HepG2 (cell line): ENCODE measurements around the gene ITPR1. TPM values are rescaled to one million over a fixed set of nuclear protein-coding genes. Genes with fewer than 3 reads are reported as not detected.
A peak's percentile ranks its signal among the peaks of the same experiment; 100 is the strongest.

Source experiments
- CEBPB ChIP-seq: IDR thresholded peaks from 2 replicates; pipeline ENCODE4 v1.6.1; 2011; ENCODE audit warnings: low read depth, low read length, improper control_type of control experiment, borderline replicate concordance
- CENPX ChIP-seq: sonication (generic); formaldehyde crosslinking; IDR thresholded peaks from 2 replicates; pipeline ENCODE4 v1.9.0; 2021; ENCODE audit warnings: mild to moderate bottlenecking, missing genetic modification reagents, moderate library complexity
- GLI4 ChIP-seq: sonication (generic); formaldehyde crosslinking; IDR thresholded peaks from 2 replicates; pipeline ENCODE4 v1.5.1; 2020; ENCODE audit warnings: missing genetic modification reagents, mild to moderate bottlenecking, moderate library complexity, borderline replicate concordance
- KDM5A ChIP-seq: fragments of 200-600 bp; sonication (generic); IDR thresholded peaks from 2 replicates; pipeline ENCODE4 v1.7.0; 2018; ENCODE audit warnings: antibody characterized with exemption, mild to moderate bottlenecking, low read length, borderline replicate concordance
- NBN ChIP-seq: fragments of 450-650 bp; conservative IDR thresholded peaks from 2 replicates; pipeline ENCODE4 v1.6.1; 2017
- NCOA5 ChIP-seq: sonication (generic); formaldehyde crosslinking; IDR thresholded peaks from 2 replicates; pipeline ENCODE4 v1.4.0; 2020; ENCODE audit warnings: missing genetic modification reagents
- NFATC3 ChIP-seq: sonication (generic); formaldehyde crosslinking; IDR thresholded peaks from 2 replicates; pipeline ENCODE4 v1.5.1; 2020; ENCODE audit warnings: mild to moderate bottlenecking, missing genetic modification reagents
- RBFOX2 ChIP-seq: fragments of 200-400 bp; formaldehyde crosslinking; IDR thresholded peaks from 2 replicates; pipeline ENCODE4 v1.6.1; 2017; ENCODE audit warnings: low read depth, mild to moderate bottlenecking, low read length
- SMAD3 ChIP-seq: sonication (generic); formaldehyde crosslinking; IDR thresholded peaks from 2 replicates; pipeline ENCODE4 v1.4.0; 2020; ENCODE audit warnings: missing genetic modification reagents
- STAG1 ChIP-seq: sonication (generic); formaldehyde crosslinking; IDR thresholded peaks from 2 replicates; pipeline ENCODE4 v1.4.0; 2020; ENCODE audit warnings: missing genetic modification reagents
- YEATS2 ChIP-seq: sonication (generic); formaldehyde crosslinking; IDR thresholded peaks from 2 replicates; pipeline ENCODE4 v1.4.0; 2020; ENCODE audit warnings: missing genetic modification reagents, borderline replicate concordance
- ZFP37 ChIP-seq: sonication (generic); formaldehyde crosslinking; IDR thresholded peaks from 2 replicates; pipeline ENCODE4 v1.4.0; 2020; ENCODE audit warnings: missing genetic modification reagents, borderline replicate concordance
- ZNF205 ChIP-seq: IDR thresholded peaks from 2 replicates; pipeline ENCODE4 v1.6.1; 2018; ENCODE audit warnings: missing biosample characterization, missing genetic modification reagents
- ZNF224 ChIP-seq: sonication (generic); formaldehyde crosslinking; IDR thresholded peaks from 2 replicates; pipeline ENCODE4 v1.5.0; 2020; ENCODE audit warnings: mild to moderate bottlenecking, missing genetic modification reagents
- ZNF225 ChIP-seq: sonication (generic); formaldehyde crosslinking; IDR thresholded peaks from 2 replicates; pipeline ENCODE4 v1.4.0; 2020; ENCODE audit warnings: mild to moderate bottlenecking, missing genetic modification reagents
- ZNF34 ChIP-seq: sonication (generic); formaldehyde crosslinking; IDR thresholded peaks from 2 replicates; pipeline ENCODE4 v1.4.0; 2020; ENCODE audit warnings: mild to moderate bottlenecking, missing genetic modification reagents, borderline replicate concordance
- ZNF768 ChIP-seq: sonication (generic); formaldehyde crosslinking; IDR thresholded peaks from 2 replicates; pipeline ENCODE4 v1.4.0; 2020; ENCODE audit warnings: missing genetic modification reagents
- ZNF780A ChIP-seq: sonication (generic); formaldehyde crosslinking; IDR thresholded peaks from 2 replicates; pipeline ENCODE4 v1.8.0; 2022; ENCODE audit warnings: mild to moderate bottlenecking, missing genetic modification reagents, moderate library complexity
- ZNF790 ChIP-seq: sonication (generic); formaldehyde crosslinking; IDR thresholded peaks from 2 replicates; pipeline ENCODE4 v1.8.0; 2022; ENCODE audit warnings: missing genetic modification reagents, mild to moderate bottlenecking, borderline replicate concordance
- ZSCAN30 ChIP-seq: sonication (generic); formaldehyde crosslinking; IDR thresholded peaks from 2 replicates; pipeline ENCODE4 v1.5.0; 2020; ENCODE audit warnings: mild to moderate bottlenecking, missing genetic modification reagents
- polyA plus RNA-seq, 8 experiments: library from polyadenylated mRNA; depleted of rRNA in 3 of 8; stranded (reverse) in 7 of 8; unstranded in 1 of 8; fragments of >200 nt; fragmentation: Illumina TruSeq in 4 of 8; extraction: Trizol in 4 of 8; gene quantifications; 2 replicates each; pipeline versions ENCODE4 v1.2.1 to v1.2.3, GENCODE V29; 2011 to 2016; ENCODE audit warnings: low read depth in 4 of 8, missing spikeins in 1 of 8, mixed read lengths in 1 of 8; ENCODE audit not compliant: insufficient read depth in 1 of 8
- total RNA-seq, 5 experiments: library from RNA; depleted of rRNA; stranded (reverse); fragments of >200 nt; fragmentation: Illumina TruSeq; extraction: Trizol; gene quantifications; 2 replicates each; pipeline ENCODE4 v1.2.3, GENCODE V29; 2016; ENCODE audit warnings: low read depth in 1 of 5
- TF ChIP-seq, protein P1 (sequence below): sonication (generic); formaldehyde crosslinking; IDR thresholded peaks from 2 replicates; pipeline ENCODE4 v1.4.0; 2020; ENCODE audit warnings: missing genetic modification reagents; ENCODE audit errors: not compliant biosample characterization
- TF ChIP-seq, protein P2 (sequence below): sonication (generic); formaldehyde crosslinking; IDR thresholded peaks from 2 replicates; pipeline ENCODE4 v1.4.0; 2020; ENCODE audit warnings: mild to moderate bottlenecking, missing genetic modification reagents, borderline replicate concordance
- TF ChIP-seq, protein P3 (sequence below): sonication (generic); formaldehyde crosslinking; IDR thresholded peaks from 2 replicates; pipeline ENCODE4 v1.5.0; 2020; ENCODE audit warnings: mild to moderate bottlenecking, missing genetic modification reagents, moderate library complexity
- TF ChIP-seq, protein P4 (sequence below): sonication (generic); formaldehyde crosslinking; IDR thresholded peaks from 2 replicates; pipeline ENCODE4 v1.5.1; 2020; ENCODE audit warnings: mild to moderate bottlenecking, moderate library complexity, missing genetic modification reagents

ITPR1 gene
- total and polyA plus RNA-seq, 2 of the 13 experiments (the other 11 are each of a cell fraction or from before 2014, with no cell fraction given), result 10.0 to 11.4 TPM

DNA sequence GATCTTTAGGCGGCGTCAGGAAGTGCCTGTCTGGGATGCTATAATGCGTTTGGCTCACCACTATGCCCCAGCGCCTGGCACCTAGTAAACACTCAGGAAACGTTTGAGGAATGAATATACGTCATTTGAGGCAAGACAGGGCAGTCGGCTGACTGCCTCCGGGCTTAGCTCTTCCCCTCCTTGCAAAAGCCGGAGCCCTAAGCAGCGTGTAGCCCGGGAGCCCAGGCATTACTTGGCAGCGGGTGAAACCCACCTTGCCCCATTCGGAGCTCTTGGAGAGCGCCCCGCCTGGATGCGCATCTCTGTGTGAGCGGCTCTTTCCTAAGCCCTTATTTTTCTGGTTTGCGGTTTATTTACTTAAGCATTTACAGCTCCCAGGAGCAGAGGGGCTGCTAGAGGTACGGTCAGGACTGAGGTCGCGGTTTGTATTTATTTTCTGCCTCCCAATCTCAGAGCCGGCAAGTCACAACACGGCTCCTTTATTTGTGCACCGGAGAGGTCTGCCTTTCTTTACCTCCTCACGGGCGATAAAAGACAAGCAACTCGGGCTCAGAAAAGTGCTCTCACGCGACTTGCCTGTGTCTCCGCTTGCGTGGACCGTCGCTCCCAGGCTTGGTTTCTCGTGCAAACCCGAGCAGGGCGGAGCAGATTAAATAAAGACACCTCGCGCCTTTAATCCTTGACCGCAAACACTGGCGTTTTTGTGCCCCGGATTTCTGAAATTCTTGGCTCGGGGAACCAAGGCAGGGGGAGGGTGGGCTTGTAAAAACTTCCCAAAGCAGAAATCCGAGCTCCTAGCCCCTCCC, 737 bp upstream of the ITPR1 start (continued):
- TF ChIP-seq, protein P1, sequence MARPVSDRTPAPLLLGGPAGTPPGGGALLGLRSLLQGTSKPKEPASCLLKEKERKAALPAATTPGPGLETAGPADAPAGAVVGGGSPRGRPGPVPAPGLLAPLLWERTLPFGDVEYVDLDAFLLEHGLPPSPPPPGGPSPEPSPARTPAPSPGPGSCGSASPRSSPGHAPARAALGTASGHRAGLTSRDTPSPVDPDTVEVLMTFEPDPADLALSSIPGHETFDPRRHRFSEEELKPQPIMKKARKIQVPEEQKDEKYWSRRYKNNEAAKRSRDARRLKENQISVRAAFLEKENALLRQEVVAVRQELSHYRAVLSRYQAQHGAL (CRISPR knock-in tag), result no peak
- TF ChIP-seq ZNF205 (CRISPR knock-in tag) (no peak), ZNF34 (CRISPR knock-in tag) (no peak), NCOA5 (CRISPR knock-in tag) (no peak), KDM5A (0 out of 2 replicates have a peak, but pooled peaks have one; percentile 15), ZNF790 (no peak), RBFOX2 (no peak), ZSCAN30 (CRISPR knock-in tag) (no peak), SMAD3 (no peak), ZFP37 (CRISPR knock-in tag) (no peak), NBN (no peak), STAG1 (peak; percentile 27), CENPX (CRISPR knock-in tag) (no peak), YEATS2 (no peak), ZNF225 (CRISPR knock-in tag) (no peak), CEBPB (no peak), ZNF780A (CRISPR knock-in tag) (no peak), ZNF768 (CRISPR knock-in tag) (no peak), ZNF224 (CRISPR knock-in tag) (0 out of 2 replicates have a peak, but pooled peaks have one; percentile 15), GLI4 (CRISPR knock-in tag) (no peak; the same call in 1 of the 2 replicates), NFATC3 (CRISPR knock-in tag) (no peak)
- TF ChIP-seq, protein P2, sequence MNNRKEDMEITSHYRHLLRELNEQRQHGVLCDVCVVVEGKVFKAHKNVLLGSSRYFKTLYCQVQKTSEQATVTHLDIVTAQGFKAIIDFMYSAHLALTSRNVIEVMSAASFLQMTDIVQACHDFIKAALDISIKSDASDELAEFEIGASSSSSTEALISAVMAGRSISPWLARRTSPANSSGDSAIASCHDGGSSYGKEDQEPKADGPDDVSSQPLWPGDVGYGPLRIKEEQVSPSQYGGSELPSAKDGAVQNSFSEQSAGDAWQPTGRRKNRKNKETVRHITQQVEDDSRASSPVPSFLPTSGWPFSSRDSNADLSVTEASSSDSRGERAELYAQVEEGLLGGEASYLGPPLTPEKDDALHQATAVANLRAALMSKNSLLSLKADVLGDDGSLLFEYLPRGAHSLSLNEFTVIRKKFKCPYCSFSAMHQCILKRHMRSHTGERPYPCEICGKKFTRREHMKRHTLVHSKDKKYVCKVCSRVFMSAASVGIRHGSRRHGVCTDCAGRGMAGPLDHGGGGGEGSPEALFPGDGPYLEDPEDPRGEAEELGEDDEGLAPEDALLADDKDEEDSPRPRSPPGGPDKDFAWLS (CRISPR knock-in tag), result no peak
- TF ChIP-seq, protein P3, sequence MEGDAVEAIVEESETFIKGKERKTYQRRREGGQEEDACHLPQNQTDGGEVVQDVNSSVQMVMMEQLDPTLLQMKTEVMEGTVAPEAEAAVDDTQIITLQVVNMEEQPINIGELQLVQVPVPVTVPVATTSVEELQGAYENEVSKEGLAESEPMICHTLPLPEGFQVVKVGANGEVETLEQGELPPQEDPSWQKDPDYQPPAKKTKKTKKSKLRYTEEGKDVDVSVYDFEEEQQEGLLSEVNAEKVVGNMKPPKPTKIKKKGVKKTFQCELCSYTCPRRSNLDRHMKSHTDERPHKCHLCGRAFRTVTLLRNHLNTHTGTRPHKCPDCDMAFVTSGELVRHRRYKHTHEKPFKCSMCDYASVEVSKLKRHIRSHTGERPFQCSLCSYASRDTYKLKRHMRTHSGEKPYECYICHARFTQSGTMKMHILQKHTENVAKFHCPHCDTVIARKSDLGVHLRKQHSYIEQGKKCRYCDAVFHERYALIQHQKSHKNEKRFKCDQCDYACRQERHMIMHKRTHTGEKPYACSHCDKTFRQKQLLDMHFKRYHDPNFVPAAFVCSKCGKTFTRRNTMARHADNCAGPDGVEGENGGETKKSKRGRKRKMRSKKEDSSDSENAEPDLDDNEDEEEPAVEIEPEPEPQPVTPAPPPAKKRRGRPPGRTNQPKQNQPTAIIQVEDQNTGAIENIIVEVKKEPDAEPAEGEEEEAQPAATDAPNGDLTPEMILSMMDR, result peak; percentile 41
- TF ChIP-seq, protein P4, sequence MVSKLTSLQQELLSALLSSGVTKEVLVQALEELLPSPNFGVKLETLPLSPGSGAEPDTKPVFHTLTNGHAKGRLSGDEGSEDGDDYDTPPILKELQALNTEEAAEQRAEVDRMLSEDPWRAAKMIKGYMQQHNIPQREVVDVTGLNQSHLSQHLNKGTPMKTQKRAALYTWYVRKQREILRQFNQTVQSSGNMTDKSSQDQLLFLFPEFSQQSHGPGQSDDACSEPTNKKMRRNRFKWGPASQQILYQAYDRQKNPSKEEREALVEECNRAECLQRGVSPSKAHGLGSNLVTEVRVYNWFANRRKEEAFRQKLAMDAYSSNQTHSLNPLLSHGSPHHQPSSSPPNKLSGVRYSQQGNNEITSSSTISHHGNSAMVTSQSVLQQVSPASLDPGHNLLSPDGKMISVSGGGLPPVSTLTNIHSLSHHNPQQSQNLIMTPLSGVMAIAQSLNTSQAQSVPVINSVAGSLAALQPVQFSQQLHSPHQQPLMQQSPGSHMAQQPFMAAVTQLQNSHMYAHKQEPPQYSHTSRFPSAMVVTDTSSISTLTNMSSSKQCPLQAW (CRISPR knock-in tag), result no peak
